ENCODE measurements around the gene TTC36.

GRCh38 chr11:118574636-118575035 is 47.4 kb downstream of the TTC36 start:
- TF ChIP-seq, protein P1, sequence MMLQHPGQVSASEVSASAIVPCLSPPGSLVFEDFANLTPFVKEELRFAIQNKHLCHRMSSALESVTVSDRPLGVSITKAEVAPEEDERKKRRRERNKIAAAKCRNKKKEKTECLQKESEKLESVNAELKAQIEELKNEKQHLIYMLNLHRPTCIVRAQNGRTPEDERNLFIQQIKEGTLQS (IDR thresholded peaks at IDR 0.05; ENCODE audit: borderline replicate concordance, extremely low read depth, low read depth, low read length) = no peak
- TF ChIP-seq ETV6 (conservative IDR thresholded peaks at IDR 0.05 in 1 of 2, IDR thresholded peaks at IDR 0.05 in 1 of 2; ENCODE audit: borderline replicate concordance in 1 of 2, low read depth in 1 of 2) = no peak
- TF ChIP-seq, protein P2, sequence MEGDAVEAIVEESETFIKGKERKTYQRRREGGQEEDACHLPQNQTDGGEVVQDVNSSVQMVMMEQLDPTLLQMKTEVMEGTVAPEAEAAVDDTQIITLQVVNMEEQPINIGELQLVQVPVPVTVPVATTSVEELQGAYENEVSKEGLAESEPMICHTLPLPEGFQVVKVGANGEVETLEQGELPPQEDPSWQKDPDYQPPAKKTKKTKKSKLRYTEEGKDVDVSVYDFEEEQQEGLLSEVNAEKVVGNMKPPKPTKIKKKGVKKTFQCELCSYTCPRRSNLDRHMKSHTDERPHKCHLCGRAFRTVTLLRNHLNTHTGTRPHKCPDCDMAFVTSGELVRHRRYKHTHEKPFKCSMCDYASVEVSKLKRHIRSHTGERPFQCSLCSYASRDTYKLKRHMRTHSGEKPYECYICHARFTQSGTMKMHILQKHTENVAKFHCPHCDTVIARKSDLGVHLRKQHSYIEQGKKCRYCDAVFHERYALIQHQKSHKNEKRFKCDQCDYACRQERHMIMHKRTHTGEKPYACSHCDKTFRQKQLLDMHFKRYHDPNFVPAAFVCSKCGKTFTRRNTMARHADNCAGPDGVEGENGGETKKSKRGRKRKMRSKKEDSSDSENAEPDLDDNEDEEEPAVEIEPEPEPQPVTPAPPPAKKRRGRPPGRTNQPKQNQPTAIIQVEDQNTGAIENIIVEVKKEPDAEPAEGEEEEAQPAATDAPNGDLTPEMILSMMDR (IDR thresholded peaks at IDR 0.05 in 2 of 3, conservative IDR thresholded peaks at IDR 0.05 in 1 of 3; ENCODE audit: control insufficient read depth in 2 of 3, extremely low read depth in 1 of 3, insufficient read depth in 1 of 3, low read depth in 3 of 3, low read length in 3 of 3) = no peak
- TF ChIP-seq CHD2 (IDR thresholded peaks at IDR 0.05; ENCODE audit: borderline replicate concordance, low read depth, low read length) = no peak
- TF ChIP-seq E2F4 (IDR thresholded peaks at IDR 0.05; ENCODE audit: low read depth, low read length) = no peak
- TF ChIP-seq SRF (IDR thresholded peaks at IDR 0.05; ENCODE audit: low read depth in 2 of 2, low read length in 2 of 2) = no peak
- TF ChIP-seq EZH2 (IDR thresholded peaks at IDR 0.05; ENCODE audit: borderline replicate concordance, control insufficient read depth, low read depth, low read length) = no peak
- TF ChIP-seq KDM1A (IDR thresholded peaks at IDR 0.05; ENCODE audit: borderline replicate concordance) = no peak
- TF ChIP-seq TCF7 (IDR thresholded peaks at IDR 0.05; ENCODE audit: borderline replicate concordance) = no peak
- no peak for TF ChIP-seq TCF3 (IDR thresholded peaks at IDR 0.05; ENCODE audit: borderline replicate concordance, insufficient read depth, low read depth, low read length)
- TF ChIP-seq SIN3A (IDR thresholded peaks at IDR 0.05; ENCODE audit: low read depth, low read length) = no peak

Data from GM12878 (cell line).